ENCODE measurements around the gene SSBP4. TPM values are rescaled to one million over a fixed set of nuclear protein-coding genes. Genes with fewer than 3 reads are reported as not detected.
A peak's percentile ranks its signal among the peaks of the same experiment; 100 is the strongest.

The SSBP4 gene
- total RNA-seq, 1 donor from 2014 or later = 50.1 TPM

DNA sequence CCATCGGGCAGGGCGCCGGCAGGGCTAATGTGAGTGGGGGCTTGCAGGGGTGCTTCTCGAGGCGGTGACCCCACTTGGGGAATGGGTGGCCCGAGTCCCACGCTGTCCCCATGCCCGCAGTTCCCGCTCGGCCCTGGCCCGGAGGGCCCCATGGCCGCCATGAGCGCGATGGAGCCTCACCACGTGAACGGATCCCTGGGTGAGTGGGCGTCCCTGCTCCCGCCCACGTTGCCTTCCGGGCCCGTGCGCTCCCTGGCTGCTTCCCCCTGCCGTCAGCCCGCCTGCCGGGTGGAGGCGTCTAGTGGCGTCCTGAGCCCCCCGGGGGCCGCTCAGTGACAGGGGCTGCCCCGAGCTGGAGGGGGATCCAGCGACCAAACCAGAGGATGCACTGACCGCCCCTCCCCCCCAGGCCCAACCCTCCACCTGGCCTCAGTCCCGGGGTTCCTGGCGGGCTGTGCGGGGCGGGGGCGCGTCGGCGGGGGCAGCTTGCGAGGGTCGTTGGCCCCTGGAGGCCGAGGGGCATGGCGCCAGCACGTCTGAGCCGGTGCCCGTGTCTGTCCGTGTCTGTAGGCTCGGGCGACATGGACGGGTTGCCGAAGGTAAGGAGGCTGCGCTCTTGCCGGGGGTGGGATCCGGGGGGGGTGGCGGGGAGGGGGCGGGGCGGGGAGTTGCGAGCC, 14.0 kb downstream of the SSBP4 start:
- no peak for DNase-seq

DNA sequence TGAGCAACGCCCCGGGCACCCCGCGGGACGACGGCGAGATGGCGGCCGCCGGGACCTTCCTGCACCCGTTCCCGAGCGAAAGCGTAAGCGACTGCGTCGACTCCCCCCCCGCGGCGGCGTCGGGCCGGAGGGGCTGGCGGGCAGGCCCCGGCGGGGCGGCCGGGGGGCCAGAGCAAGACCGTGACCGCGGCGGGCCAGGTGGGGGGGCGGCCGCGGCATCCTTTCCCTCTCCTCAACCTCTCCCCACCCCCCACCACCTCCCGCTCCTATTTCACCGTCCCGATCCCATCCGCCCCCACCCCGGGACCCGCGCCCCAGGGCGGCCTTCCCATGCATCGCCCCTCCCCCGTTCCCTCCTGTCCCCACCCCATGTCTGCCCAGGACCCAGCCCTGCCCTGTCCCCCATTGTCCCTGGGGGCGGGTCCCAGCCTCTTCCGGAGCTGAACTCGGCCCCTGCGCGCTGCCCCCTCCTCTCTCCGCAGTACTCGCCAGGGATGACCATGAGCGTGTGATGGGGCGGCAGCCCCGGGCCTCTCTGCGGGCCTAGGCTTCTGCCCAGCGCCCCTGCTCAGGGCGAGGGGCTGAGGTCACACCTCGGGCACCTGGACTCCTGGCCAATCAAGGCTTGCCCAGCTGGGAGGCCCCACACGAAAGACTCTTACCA, 14.7 kb downstream of the SSBP4 start:
- no peak for DNase-seq

DNA sequence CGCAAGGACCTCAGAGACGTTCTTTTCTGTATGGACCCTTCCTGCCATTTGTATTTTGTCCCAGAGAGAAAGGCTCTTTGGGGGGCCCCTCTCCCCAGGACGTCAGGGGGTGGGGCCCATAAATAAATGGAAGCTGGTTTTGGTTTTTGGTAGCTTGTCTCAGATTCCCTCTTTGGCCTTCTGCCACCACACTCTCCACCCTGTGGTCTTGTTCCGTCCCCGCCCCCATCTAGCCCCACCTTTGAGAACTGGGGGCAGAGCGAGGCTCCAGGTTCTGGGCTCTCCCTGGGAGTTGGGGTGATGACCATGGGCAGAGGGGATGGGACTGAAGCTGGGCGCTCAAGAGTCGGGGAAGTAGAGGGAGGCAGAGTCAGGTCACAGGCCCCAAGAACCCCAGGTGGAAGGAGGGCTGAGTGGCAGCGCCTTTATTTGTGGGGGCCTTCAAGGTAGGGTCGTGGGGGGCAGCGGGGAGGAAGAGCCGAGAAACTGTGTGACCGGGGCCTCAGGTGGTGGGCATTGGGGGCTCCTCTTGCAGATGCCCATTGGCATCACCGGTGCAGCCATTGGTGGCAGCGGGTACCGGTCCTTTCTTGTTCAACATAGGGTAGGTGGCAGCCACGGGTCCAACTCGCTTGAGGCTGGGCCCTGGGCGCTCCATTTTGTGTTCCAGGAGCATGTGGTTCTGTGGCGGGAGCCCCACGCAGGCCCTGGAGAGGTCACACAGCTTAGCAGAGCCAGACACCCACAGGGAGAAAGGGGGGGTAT, 15.4 kb downstream of the SSBP4 start:
- DNase-seq = no peak

DNA sequence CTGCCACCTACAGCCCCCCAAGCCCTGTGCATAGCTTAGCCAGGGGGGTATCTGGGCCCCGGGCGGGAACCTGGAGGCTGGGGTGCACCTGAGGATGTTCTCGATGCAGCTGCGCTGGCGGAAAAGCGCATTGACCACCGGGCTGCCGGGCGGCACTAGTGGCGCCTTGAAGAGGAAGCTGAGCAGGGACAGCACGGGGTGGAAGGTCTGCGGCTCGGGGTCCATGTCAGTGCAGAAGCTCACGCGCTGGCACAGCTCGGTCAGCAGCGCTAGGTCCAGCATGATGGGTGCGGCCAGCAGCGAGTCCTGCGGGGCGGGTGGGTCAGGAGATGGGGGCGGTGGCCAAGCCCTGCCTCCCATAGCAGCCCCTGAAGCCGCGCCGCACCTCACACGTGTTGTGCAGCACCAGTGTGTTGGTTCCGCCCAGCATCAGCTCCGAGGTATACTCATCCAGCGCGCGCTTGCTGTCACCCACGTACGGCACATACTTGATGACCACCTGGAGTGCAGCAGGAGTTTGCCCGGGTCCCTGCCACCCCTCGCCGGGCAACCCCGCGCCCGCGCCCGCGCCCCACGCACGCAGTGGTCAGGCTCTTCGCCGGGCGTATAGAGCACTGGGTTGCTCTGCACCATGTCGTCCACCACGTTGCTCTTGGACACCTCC, 16.1 kb downstream of the SSBP4 start:
- no peak for DNase-seq

DNA sequence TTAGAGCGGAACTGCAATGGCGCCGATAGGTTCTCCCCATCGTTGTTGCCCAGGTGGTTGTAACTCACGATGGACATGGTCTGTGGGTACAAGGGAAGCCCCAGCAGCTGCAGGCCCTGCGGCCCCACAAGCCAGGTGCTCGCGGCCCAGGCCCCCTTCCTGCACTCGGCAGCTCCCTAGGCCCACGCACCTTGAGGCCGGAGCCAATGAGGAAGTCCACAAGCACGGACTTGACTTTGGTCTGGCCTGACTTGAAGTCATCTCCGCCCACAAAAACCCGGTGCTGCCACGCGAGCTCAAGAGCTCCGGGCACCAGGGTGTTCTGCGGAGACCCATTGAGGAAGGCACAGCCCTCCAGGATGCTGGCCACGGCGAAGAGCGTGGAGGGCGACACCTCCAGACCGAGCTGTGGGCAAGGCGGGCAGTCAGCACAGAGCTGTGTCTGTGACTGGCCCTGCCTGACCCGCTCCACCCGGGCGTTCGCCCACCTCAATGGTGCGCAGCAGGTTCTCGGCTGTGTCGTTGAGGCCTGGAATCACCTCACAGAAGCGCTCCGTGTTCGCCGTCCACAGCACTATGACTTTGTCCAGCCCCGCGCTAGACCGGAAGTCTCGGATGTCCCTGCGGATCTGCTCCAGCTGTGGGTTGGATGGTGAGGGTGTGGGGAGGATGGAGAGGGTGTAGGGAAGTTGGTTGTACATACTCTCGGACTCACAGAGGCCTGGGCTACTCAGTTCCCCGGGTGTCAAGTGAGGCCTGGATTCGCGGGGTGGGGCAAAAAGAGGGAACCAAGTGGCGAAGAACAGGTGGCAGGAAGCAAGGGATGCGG, 16.9 kb downstream of the SSBP4 start:
- DNase-seq = no peak

DNA sequence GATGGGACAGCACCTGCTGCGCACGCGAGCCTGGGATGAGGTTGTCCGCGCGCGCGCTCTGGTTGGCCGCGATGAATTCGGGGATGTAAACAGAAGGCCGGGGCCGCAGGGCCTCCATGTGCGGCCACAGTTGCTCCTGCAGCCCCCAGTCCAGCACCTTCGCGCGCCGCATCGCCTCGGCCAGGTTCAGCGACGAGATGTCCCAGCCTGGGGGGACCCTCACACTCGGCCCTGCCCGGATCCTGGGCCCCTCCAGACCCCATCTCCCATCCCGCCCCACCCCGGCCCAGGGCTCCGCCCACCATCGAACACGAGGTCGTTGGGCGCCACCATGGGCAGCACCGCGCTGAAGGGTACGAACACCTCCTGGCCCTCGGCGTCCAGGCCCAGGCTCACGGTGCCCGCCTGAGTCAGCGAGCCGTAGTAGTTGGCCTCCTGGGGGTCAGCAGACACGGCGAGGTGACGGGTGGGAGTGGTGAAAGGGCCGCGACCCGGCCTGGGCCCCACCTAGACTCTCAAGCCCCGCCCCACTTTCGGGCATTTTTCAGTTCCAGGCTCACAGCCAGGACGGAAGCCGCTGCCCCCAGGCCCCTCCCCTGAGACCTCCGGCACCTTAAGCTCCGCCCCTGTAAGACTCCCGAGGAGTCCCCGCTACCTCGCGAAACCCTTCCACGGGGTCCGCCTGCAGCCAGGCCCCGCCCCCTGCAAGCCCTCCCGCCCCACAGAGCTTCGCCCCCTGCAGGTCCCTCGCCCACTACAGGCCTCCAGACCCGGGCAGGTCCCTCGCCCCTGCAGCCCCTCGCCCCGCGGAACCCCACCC, 17.7 kb downstream of the SSBP4 start:
- DNase-seq = peak; percentile 90

DNA sequence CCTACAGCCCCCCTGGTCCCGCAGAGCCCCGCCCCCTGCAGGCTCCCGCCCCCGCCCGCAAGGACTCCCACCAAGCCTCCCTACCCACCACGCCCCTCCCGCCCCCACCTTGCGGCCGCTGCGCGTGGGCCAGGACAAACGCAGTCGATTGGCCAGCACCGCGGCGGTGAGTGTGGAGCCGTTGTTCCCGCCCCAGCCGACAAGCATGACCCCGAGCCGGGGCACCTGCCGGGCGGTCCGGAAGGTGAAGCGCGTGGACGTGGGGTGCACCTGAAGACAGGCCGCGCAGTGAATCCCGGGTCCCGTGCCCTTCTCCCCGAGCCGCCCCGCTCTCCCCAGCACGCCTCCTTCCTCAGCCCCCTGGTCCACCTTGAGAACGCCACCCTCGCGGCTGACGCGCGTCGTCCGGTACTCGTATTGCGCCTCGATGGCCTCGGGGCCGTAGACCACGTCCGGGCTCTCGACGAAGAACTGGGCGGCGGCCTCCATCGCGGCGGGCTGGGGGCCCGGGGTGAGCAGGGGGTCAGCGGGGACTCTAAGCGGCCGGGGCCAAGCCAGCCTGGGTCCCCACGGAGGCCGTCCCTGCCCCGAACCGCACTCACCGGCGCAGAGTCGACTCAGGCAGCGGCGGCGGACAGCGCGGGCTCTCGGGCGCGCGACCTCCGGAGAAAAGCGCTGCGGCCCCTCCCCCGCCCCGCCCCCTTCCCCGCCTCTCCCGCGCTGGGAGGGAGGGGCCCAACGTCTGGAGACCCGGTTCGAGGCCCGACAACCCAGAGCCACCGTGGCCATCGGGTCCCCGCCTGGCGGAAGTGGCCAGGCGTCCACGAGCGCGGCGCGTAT, 18.5 kb downstream of the SSBP4 start, which contains the start of gene ISYNA1:
Gene ISYNA1 (minus strand): TSS at position 643 of the 840 bp plus-strand sequence. CDS start 154 bp downstream, at position 489.
- DNase-seq = peak; percentile 77

DNA sequence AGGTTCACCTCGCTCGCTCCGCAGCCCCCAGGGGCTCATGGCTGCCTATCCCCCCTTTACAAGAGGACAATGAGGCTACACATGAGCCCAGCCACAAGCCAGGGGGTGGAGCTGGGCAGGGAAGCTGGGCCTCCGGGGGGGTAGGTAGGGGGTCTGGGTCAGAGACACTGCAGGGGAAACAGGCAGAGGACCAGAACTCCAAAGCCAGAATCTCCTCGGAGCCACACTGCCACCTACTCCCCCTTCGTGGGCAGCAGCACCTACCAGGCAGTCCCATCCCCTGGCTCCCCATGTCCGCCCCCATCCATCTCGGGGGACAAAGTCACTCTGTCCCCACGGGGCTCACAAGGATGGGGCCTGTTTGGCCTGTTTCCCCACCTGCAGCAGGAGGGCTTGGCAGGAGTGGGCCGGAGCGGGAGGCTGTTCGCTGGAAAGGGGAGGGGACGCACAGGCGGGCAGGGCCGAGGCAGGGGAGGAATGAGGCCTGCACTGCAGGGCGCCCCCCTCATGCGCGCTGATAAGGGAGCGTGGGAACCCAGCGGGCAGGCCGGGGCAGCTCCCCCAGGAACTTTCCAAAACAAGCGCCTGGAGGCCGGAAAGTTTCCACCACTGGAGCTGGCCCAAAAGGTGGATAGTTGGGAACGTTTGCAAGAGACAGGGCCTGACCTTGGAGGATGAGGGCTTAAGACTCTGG, 19.3 kb downstream of the SSBP4 start:
- DNase-seq = no peak

DNA sequence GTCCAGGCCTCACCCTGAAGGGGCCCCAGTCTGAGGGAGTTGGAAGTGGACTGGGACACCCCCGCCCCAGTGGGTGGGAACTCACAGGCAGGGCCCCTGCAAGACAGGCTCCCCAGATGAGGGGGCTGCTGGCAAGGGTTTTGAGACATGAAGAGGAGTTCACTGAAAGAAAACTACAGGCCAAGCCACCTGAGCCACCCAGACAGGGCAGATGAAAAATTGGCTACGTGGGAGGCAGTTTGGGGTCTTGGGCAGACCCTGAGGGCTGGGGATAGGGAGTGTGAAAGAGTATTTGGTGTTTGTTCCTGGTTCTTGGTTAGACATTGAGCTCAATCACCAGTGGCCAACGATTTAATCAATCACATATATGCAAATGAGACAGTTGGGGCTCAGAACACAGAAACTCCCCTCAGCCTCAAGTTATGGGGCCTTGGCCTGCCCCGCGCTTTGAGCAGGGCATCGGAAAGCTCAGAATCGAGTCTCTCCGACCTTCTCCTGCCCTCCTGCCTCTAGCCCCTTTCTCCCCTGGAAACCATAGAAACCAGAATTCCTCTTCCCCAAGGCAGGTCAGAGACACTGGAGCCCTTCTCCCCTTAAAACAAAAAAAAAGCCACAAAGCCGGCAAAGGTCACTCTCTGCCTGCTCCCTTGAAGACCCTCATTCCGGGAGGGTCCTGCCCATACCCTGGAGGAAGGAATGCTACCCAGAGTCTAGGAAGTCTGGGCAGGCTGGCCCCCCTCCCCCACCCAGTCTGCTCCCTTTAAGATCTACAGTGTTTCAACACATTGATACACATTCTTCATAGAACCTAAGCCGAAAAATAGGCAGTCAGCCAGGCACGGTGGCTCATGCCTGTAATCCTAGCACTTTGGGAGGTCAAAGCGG, 20.1 kb downstream of the SSBP4 start:
- DNase-seq = no peak

DNA sequence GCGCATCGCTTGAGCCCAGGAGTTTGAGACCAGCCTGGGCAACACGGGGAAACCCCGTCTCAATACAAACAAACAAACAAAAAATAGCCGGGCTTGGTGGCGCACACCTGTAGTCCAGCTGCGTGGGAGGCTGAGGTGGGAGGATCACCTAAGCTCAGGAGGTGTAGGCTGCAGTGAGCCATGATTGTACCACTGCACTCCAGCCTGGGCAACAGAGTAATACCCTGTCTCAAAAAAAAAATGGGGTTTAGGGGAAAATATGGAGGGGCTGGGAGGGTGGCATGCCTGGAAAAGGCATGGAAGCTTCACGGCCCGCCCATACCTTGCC, 20.7 kb downstream of the SSBP4 start:
- DNase-seq = no peak

DNA sequence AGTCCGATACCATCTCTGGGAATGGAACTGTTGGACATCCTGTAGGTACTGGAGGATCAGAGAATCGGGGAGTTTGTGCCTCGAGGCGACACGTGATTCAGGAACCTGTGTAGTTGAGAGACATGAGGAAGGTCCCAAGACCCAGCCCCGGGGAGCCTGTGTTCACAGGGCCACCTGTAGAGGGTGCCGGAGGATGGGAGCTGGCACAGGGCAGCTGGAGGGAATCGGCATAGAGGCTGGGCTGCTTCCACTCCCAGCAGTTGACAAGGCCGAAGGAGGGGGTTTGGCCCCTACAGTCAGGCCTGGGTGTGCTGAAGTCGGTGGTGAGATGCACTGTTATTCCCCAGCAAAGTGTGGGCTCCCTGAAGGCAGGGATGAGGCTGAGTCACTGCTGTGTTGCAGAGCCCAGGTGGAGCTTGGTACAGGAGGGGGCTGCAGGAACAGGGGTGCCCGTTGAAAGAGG, 21.2 kb downstream of the SSBP4 start:
- DNase-seq = no peak

DNA sequence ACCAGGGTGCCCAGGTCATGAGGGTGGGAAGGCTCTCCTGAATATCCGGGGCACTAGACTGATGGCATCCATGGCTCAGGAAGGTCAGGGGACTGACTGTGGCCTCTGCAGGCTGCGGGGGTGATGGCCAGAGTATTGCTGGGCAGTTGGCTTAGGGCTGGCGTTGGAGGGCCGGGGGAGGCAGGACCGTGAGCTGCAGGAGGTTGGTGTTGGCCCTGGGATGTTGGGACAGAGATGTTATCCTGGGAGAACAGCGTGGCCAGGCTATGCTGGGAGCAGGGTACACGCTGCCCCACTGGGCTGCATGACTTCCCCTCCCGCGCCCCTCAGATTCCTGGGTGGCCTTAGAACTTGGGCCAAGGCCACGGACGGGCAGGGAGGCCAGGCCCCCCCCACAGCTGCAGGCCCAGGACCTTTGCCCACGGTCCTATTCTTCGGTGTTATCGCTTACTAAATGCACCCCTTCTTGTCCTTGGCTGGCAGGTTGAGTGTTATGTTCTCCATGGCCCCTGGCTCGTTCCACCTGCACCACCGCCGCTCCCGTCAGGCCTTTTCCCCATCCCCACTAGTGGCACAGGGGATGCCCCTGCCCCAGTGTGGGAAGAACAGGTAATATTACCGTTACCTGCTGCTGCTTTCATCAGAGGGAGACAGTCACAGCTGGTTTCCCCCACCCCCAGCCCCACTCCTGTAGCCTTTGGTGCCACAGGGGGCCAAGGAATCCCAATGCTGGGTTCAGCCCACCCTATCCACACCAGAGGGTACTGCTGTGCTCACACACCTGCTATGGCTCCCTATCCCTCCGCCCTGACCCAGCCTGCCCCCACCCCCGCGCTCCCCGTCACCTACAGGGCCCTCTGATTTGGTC, 22.0 kb downstream of the SSBP4 start:
- DNase-seq = no peak

DNA sequence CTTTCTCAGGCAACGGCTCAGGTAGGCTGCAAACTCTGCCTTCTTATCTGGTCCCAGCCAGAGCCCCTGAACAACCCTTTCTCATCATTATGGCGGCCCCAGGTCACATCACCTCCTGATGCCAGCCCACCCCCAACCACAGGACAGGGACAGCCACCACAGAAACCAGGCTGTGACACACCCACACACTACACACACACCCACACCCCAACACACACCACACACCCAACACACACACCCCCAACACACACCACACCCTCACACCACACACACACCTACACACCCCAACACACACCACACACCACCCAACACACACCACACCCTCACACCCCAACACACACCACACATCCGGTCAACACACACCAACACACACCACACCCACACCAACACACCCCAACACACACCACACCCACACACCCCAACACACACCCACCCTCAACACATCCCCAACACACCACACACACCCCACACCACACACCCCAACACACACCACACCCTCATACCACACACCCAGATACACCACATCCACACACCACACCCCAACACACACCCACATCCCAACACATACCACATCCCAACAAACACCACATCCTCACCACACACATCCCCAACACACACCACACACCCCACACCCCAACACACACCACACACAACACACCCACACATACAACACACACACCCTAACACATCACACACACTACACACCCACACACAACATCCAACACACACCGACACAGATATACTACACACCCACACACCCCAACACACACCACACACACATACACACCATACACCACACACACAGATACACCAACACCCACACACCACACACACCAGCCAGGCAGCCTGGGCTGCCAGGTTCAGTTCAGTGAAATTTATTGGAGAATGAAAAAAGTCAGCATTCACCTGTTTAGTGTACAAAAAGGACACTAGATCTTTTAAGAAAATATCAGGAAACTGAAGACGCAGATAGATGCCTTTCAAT, 22.9 kb downstream of the SSBP4 start:
- no peak for DNase-seq

DNA sequence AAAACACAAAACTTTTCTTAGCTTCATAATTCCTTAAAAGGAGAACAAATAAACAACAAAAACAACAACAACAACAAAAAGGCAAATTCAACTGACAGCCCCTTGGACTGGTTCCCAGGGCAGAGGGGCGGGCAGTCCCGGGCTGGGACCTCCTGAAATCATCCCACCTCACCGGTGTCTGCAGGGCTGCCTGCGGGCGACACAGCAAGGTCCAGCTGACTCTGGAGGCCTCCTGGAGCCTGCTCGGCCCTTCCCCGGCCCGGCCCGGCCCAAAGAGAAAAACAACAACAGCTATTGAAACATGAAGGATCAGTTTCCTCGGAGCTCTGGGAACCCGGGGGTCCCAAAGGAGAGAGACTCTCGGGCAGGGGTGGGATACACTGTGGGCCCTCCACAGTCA, 23.7 kb downstream of the SSBP4 start:
- DNase-seq = no peak

DNA sequence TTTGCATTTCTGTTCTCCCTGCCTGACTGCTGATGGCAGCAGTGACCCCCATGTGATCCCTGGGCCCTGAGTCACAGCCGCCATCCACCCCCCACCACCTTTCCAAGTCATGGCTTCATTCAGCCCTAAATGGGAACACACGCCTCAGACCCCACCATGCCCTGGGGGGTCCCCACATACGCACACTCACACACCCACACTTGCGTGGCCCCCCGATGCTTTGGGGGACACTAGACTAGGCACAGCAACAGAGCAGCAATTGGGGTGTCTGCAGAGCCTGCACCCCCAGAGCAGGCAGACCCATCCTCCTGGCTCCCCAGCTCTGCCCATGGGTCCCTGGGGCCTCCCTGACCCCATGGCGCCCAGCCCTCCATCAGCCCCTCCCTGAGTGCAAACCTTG, 24.2 kb downstream of the SSBP4 start:
- DNase-seq = no peak

DNA sequence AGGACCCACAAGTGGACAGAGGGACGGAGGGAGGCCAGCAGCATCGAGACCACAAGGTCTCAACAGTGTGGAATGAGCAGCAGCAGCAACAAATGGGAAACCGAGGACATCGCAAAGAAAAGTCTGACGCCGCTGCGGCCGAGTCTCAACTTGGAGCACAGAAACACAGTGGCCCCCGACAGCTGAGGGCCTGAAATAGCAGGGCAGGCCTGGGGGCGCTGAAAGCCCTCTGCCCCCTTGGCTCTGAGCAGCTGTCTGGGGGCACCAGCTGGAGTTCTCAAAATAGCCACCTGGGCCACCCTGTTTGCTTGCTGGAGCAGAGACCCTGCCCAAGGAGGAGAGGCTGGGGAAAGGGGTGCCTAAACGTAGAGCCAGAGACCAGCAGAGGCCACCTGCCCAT, 24.6 kb downstream of the SSBP4 start:
- peak; percentile 85 for DNase-seq
